Cardiac muscle cell (in vitro differentiated cells and primary cell): Measurements from ENCODE around the gene PRKAG2. TPM values are rescaled to one million over a fixed set of nuclear protein-coding genes. Genes with fewer than 3 reads are reported as not detected.

Source experiments
- DNase-seq, 2 donors: peaks; one replicate each; pipeline versions ENCODE4 v3.0.0 to v3.0.0-alpha.2; 2010 to 2017; ENCODE audit warnings: low read depth in 1 of 2, low spot score in 1 of 2
- H3K27ac ChIP-seq: fragments of 200-600 bp; sonication (generic); 2 replicates; pipeline ENCODE4 v1.5.1; 2016
- H3K27me3 ChIP-seq: fragments of 200-600 bp; sonication (generic); 2 replicates; pipeline ENCODE4 v1.6.0; 2016; ENCODE audit warnings: control low read depth
- H3K36me3 ChIP-seq: fragments of 200-600 bp; sonication (generic); 2 replicates; pipeline ENCODE4 v1.5.1; 2016; ENCODE audit warnings: control low read depth
- H3K4me1 ChIP-seq: fragments of 200-600 bp; sonication (generic); 2 replicates; pipeline ENCODE4 v1.8.1; 2017; ENCODE audit warnings: low read depth, mild to moderate bottlenecking, mixed run types
- H3K4me3 ChIP-seq: fragments of 200-600 bp; sonication (generic); 2 replicates; pipeline ENCODE4 v1.5.1; 2016; ENCODE audit warnings: mild to moderate bottlenecking
- H3K9me3 ChIP-seq: fragments of 200-600 bp; sonication (generic); 2 replicates; pipeline ENCODE4 v1.5.1; 2017; ENCODE audit warnings: low read depth, mild to moderate bottlenecking, control low read depth
- CTCF ChIP-seq: IDR thresholded peaks from 2 replicates; pipeline ENCODE4 v1.5.1; 2012; ENCODE audit warnings: low read depth, mild to moderate bottlenecking, low read length
- polyA plus RNA-seq: library from polyadenylated mRNA; unstranded; fragments of >200 nt; fragmentation: Nextera tagmentation; extraction: Ambion mirVana; gene quantifications from 2 replicates; pipeline ENCODE4 v1.2.1, GENCODE V29; 2016
- total RNA-seq: library from RNA; depleted of rRNA; stranded (reverse); fragments of >200 nt; gene quantifications from 2 replicates; pipeline ENCODE4 v1.2.3, GENCODE V29; 2016

PRKAG2 gene
- total and polyA plus RNA-seq, 2 experiments from 2014 or later, result 43.4 to 85.3 TPM

GRCh38 chr7:151647874-151648273, 229.0 kb downstream of the PRKAG2 start:
- no peak overlapping the region for H3K4me3 ChIP-seq
- no peak for TF ChIP-seq CTCF
- no peak overlapping the region for H3K27ac ChIP-seq
- no peak for DNase-seq
- peaks cover 5% of the 10 kb centered on the region for H3K4me1 ChIP-seq
- H3K9me3 ChIP-seq, result no peaks in the 10 kb centered on the region
- H3K27me3 ChIP-seq, result no peaks in the 10 kb centered on the region
- H3K36me3 ChIP-seq, result no peaks in the 10 kb centered on the region

GRCh38 chr7:151647006-151647405, 229.9 kb downstream of the PRKAG2 start:
- H3K27me3 ChIP-seq, result no peaks in the 10 kb centered on the region
- TF ChIP-seq CTCF, result no peak
- H3K4me3 ChIP-seq, result no peak overlapping the region
- H3K9me3 ChIP-seq, result no peaks in the 10 kb centered on the region
- no peak overlapping the region for H3K27ac ChIP-seq
- DNase-seq, result no peak
- H3K4me1 ChIP-seq, result peaks cover 5% of the 10 kb centered on the region
- no peaks in the 10 kb centered on the region for H3K36me3 ChIP-seq

- H3K27me3 ChIP-seq, result no peaks in the 10 kb centered on the region
- no peak for TF ChIP-seq CTCF
These were observed 231.6 kb downstream of the PRKAG2 start for GRCh38 chr7:151645311-151645710.

GRCh38 chr7:151644554-151644953, 232.4 kb downstream of the PRKAG2 start:
- no peaks in the 10 kb centered on the region for H3K36me3 ChIP-seq
- no peak for TF ChIP-seq CTCF
- no peaks in the 10 kb centered on the region for H3K27me3 ChIP-seq
- H3K4me1 ChIP-seq, result no peaks in the 10 kb centered on the region
- H3K27ac ChIP-seq, result no peak overlapping the region
- no peaks in the 10 kb centered on the region for H3K9me3 ChIP-seq
- no peak for DNase-seq
- H3K4me3 ChIP-seq, result no peak overlapping the region

More at GRCh38 chr7:151645311-151645710, 231.6 kb downstream of the PRKAG2 start:
- no peak overlapping the region for H3K27ac ChIP-seq
- no peaks in the 10 kb centered on the region for H3K36me3 ChIP-seq
- H3K4me1 ChIP-seq, result no peaks in the 10 kb centered on the region
- no peak overlapping the region for H3K4me3 ChIP-seq
- no peak for DNase-seq
- H3K9me3 ChIP-seq, result no peaks in the 10 kb centered on the region

- DNase-seq, result no peak
- no peaks in the 10 kb centered on the region for H3K36me3 ChIP-seq
- no peaks in the 10 kb centered on the region for H3K9me3 ChIP-seq
- H3K27me3 ChIP-seq, result no peaks in the 10 kb centered on the region
- no peak overlapping the region for H3K27ac ChIP-seq
- TF ChIP-seq CTCF, result no peak
- H3K4me3 ChIP-seq, result no peak overlapping the region
- peaks cover 2% of the 10 kb centered on the region for H3K4me1 ChIP-seq
These were observed 234.2 kb downstream of the PRKAG2 start for GRCh38 chr7:151642746-151643145.

- no peak for DNase-seq
- TF ChIP-seq CTCF, result no peak
- H3K4me1 ChIP-seq, result peaks cover 8% of the 10 kb centered on the region
- H3K4me3 ChIP-seq, result no peak overlapping the region
- H3K36me3 ChIP-seq, result no peaks in the 10 kb centered on the region
- no peak overlapping the region for H3K27ac ChIP-seq
- H3K27me3 ChIP-seq, result no peaks in the 10 kb centered on the region
- H3K9me3 ChIP-seq, result no peaks in the 10 kb centered on the region
These were observed 235.3 kb downstream of the PRKAG2 start for GRCh38 chr7:151641587-151641986.
